GM12878 (cell line): ENCODE data around the gene LIMA1. TPM values are rescaled to one million over a fixed set of nuclear protein-coding genes. Genes with fewer than 3 reads are reported as not detected.

Source experiments
- ATAC-seq: fragments of 200-7000 bp; cut with Tn5 transposase; 3 replicates; pipeline ENCODE4 v1.9.1; 2020; ENCODE audit warnings: mild to moderate bottlenecking, moderate library complexity
- BruUV-seq: library from RNA; stranded (reverse); fragments of 400-500 nt; replicated peaks from 2 replicates; lab custom pipeline; 2021; lab: Mats Ljungman, UMichigan
- CTCF ChIA-PET: fragments of 300-600 bp; sonication (Branson Sonifier 250); formaldehyde crosslinking; extraction: SDS; loops from one replicate; lab custom pipeline; 2021; ENCODE audit warnings: inconsistent platforms; lab: Yijun Ruan, JAX
- POLR2A ChIA-PET: fragments of 350-600 bp; formaldehyde crosslinking; extraction: SDS; loops from one replicate; lab custom pipeline; 2021; ENCODE audit warnings: inconsistent platforms; lab: Charles Lee
- RAD21 ChIA-PET: fragments of 300-600 bp; sonication (Branson Sonifier 250); formaldehyde crosslinking; loops from one replicate; lab custom pipeline; 2023; ENCODE audit warnings: antibody characterized with exemption; ENCODE audit not compliant: unreplicated experiment; lab: Charles Lee
- SMC1A ChIA-PET: fragments of 300-600 bp; sonication (Branson Sonifier 250); formaldehyde crosslinking; loops from one replicate; lab custom pipeline; 2023; ENCODE audit not compliant: unreplicated experiment, uncharacterized antibody; lab: Charles Lee
- DNase-seq: peaks from one replicate; pipeline ENCODE4 v3.0.0-alpha.2; 2011; ENCODE audit warnings: low read depth, low spot score
- FAIRE-seq: peaks from 3 replicates; lab custom pipeline; 2011; peaks lifted over from hg19 to GRCh38; lab: Jason Lieb, UNC
- H2AFZ ChIP-seq: 2 replicates; pipeline ENCODE4 v1.6.0; 2011; ENCODE audit warnings: low read depth, low read length, control low read depth; ENCODE audit not compliant: control insufficient read depth
- H3K27ac ChIP-seq: 2 replicates; pipeline ENCODE4 v1.5.1; 2011; ENCODE audit warnings: control low read depth; ENCODE audit not compliant: control insufficient read depth, insufficient read depth
- H3K27me3 ChIP-seq, 2 experiments: replicated peaks in 1 of 2; 2 replicates each; pipeline versions ENCODE4 v1.6.0 to v1.6.1; 2011; ENCODE audit warnings: low read length in 1 of 2; ENCODE audit not compliant: control insufficient read depth in 2 of 2, insufficient read depth in 2 of 2
- H3K36me3 ChIP-seq, 2 experiments: 2 replicates each; pipeline ENCODE4 v1.5.1; 2011; ENCODE audit warnings: low read length in 1 of 2; ENCODE audit not compliant: control insufficient read depth in 2 of 2, insufficient read depth in 2 of 2
- H3K4me1 ChIP-seq: 2 replicates; pipeline ENCODE4 v1.6.1; 2011; ENCODE audit warnings: mild to moderate bottlenecking, low read length, moderate library complexity, mixed read lengths; ENCODE audit not compliant: control insufficient read depth, insufficient read depth
- H3K4me2 ChIP-seq: 2 replicates; pipeline ENCODE4 v1.6.0; 2011; ENCODE audit warnings: control low read depth; ENCODE audit not compliant: control insufficient read depth, insufficient read depth
- H3K4me3 ChIP-seq: fragments of 200-600 bp; sonication (generic); 2 replicates; pipeline ENCODE4 v1.5.1; 2016
- H3K79me2 ChIP-seq: 2 replicates; pipeline ENCODE4 v1.6.0; 2011; ENCODE audit warnings: low read length; ENCODE audit not compliant: control insufficient read depth, insufficient read depth
- H3K9ac ChIP-seq: 2 replicates; pipeline ENCODE4 v1.8.0; 2011; ENCODE audit warnings: low read length, control low read depth, mixed read lengths; ENCODE audit not compliant: control insufficient read depth, insufficient read depth
- H3K9me3 ChIP-seq: replicated peaks from 3 replicates; pipeline ENCODE4 v1.5.1; 2011; ENCODE audit warnings: mild to moderate bottlenecking, low read length; ENCODE audit not compliant: control insufficient read depth, insufficient read depth
- H4K20me1 ChIP-seq: 2 replicates; pipeline ENCODE4 v1.6.0; 2011; ENCODE audit not compliant: control insufficient read depth, insufficient read depth
- ATF3 ChIP-seq: IDR thresholded peaks from 2 replicates; pipeline ENCODE4 v1.6.1; 2011; ENCODE audit warnings: low read depth, mild to moderate bottlenecking, low read length, moderate library complexity, borderline replicate concordance; ENCODE audit errors: extremely low read depth
- CBFB ChIP-seq: IDR thresholded peaks from 2 replicates; pipeline ENCODE4 v1.6.1; 2016; ENCODE audit warnings: antibody characterized with exemption, low read depth
- USF2 ChIP-seq: IDR thresholded peaks from 2 replicates; pipeline ENCODE4 v1.6.1; 2011; ENCODE audit warnings: low read depth, low read length, improper control_type of control experiment, borderline replicate concordance
- WGBS: methylation state at CpG from one replicate; pipeline ENCODE4 v1.1.6; 2016; ENCODE audit warnings: low lambda C conversion rate; ENCODE audit not compliant: insufficient replicate concordance, insufficient coverage; ENCODE audit errors: missing lambda C conversion rate; 5-methylcytosine and 5-hydroxymethylcytosine counted together
- in situ Hi-C: fragments of 300-500 bp; cut with MboI; formaldehyde crosslinking; loops from 9 replicates; pipeline ENCODE4 v1.14.3; 2018; ENCODE audit warnings: mixed read lengths
- intact Hi-C: fragments of 100-400 bp; cut with micrococcal nuclease; formaldehyde crosslinking; loops from one replicate; pipeline ENCODE4 v1.14.2; 2022; ENCODE audit not compliant: unreplicated experiment
- polyA plus RNA-seq, 11 experiments: library from polyadenylated mRNA; depleted of rRNA in 4 of 11; unstranded in 6 of 11; stranded (reverse) in 5 of 11; fragments of >200 nt; fragmentation: Nextera tagmentation in 4 of 11; fragmentation: Illumina TruSeq in 1 of 11; extraction: Ambion mirVana in 4 of 11; extraction: Trizol in 1 of 11; gene quantifications; 1 replicate in 1 of 11; 2 replicates in 10 of 11; pipeline versions ENCODE4 v1.2.1 to v1.2.3, GENCODE V29; 2011 to 2016; ENCODE audit warnings: inconsistent platforms in 2 of 11, missing spikeins in 2 of 11, low read depth in 1 of 11
- total RNA-seq, 4 experiments: library from RNA; depleted of rRNA in 3 of 4; stranded (reverse); fragments of >200 nt in 3 of 4; fragmentation: Illumina TruSeq in 1 of 4; extraction: Trizol in 1 of 4; gene quantifications; 2 replicates each; pipeline versions ENCODE4 v1.2.1 to v1.2.3, GENCODE V29; 2013 to 2021
- TF ChIP-seq, protein P1 (sequence below): IDR thresholded peaks from 2 replicates; pipeline ENCODE4 v1.6.1; 2012; ENCODE audit warnings: low read depth, low read length, improper control_type of control experiment

Gene LIMA1
- total and polyA plus RNA-seq, 10 of the 15 experiments (the other 5 are each of a cell fraction or from before 2014, with no cell fraction given) = 53.2 to 109 (median 60.8) TPM

- TF ChIP-seq ATF3 = no peak
- TF ChIP-seq, protein P1, sequence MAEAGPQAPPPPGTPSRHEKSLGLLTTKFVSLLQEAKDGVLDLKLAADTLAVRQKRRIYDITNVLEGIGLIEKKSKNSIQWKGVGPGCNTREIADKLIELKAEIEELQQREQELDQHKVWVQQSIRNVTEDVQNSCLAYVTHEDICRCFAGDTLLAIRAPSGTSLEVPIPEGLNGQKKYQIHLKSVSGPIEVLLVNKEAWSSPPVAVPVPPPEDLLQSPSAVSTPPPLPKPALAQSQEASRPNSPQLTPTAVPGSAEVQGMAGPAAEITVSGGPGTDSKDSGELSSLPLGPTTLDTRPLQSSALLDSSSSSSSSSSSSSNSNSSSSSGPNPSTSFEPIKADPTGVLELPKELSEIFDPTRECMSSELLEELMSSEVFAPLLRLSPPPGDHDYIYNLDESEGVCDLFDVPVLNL = no peak
Observed at GRCh38 chr12:50192908-50193307, 90.4 kb downstream of the LIMA1 start (continued).

DNA sequence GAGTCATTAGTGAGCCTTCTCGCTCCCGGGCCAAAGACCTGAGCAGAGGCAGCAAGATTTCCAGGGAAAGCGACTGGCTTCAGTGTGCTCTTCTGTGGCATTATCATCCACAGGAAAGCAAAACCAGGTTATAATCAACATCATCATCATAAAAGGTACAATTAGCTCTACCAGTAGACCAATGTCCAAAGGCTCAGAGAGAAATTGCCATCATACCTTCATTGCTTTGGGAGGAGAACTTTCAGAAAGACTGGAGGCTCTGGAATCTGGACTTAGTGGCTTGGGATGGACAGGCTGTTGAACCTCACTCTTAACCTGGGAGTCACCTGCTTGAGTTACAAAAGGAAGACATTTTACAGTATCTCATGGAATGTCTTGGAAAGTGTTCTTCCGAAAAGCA lies 91.1 kb downstream of the LIMA1 start:
- 99% methylated on average over 4 of the region's 4 CpGs for WGBS
- ATAC-seq (no peak), FAIRE-seq (no peak), DNase-seq (no peak)
- ChIA-PET SMC1A (no interaction called here), POLR2A (no interaction called here), RAD21 (no interaction called here), CTCF (interaction anchor here (1.9 kb wide), 1 partner anchor 16 kb away, joined by 8 read pairs; no protein-coding TSS in a partner anchor)
- Histone ChIP-seq H3K9me3 (no peaks in the 10 kb centered on the region), H3K36me3 (peaks cover 6 to 13% of the 10 kb centered on the region in 2 experiments; a peak in 3 of 4 replicates), H3K27me3 (no peaks in the 10 kb centered on the region), H3K9ac (no peak overlapping the region), H3K4me2 (no peak overlapping the region), H3K27ac (no peak overlapping the region), H4K20me1 (no peaks in the 10 kb centered on the region), H3K79me2 (0 out of 2 replicates have a peak, but pooled peaks cover 2% of the 10 kb centered on the region), H3K4me3 (no peak overlapping the region), H2AFZ (no peak overlapping the region), H3K4me1 (peaks cover 20% of the 10 kb centered on the region)
- in situ Hi-C loops = no loop called here
- TF ChIP-seq CBFB (no peak), USF2 (no peak)
- intact Hi-C loops = no loop called here
- BruUV-seq = no TSS peak
